Liver (tissue), 3 donors: Measurements from ENCODE around the gene ADCY2.

Experiments used
- ATF3 ChIP-seq: IDR thresholded peaks from 2 replicates; pipeline ENCODE4 v1.6.1; 2016; ENCODE audit warnings: antibody characterized with exemption
- CTCF ChIP-seq: fragments of 150-350 bp; IDR thresholded peaks from 2 replicates; pipeline ENCODE4 v1.5.1; 2017; ENCODE audit warnings: improper control_type of control experiment, low read depth, low read length; ENCODE audit not compliant: missing input control
- FOXA2 ChIP-seq: IDR thresholded peaks from 2 replicates; pipeline ENCODE4 v1.6.1; 2016; ENCODE audit warnings: antibody characterized with exemption
- GABPA ChIP-seq, 2 donors: IDR thresholded peaks in 1 of 2; conservative IDR thresholded peaks in 1 of 2; 2 replicates each; pipeline ENCODE4 v1.6.1; 2016; ENCODE audit warnings: antibody characterized with exemption in 2 of 2, mild to moderate bottlenecking in 1 of 2, moderate library complexity in 1 of 2
- JUND ChIP-seq, 2 donors: IDR thresholded peaks; 2 replicates each; pipeline ENCODE4 v1.6.1; 2016; ENCODE audit warnings: antibody characterized with exemption in 2 of 2
- MAX ChIP-seq: IDR thresholded peaks from 2 replicates; pipeline ENCODE4 v1.6.1; 2016; ENCODE audit warnings: antibody characterized with exemption
- RAD21 ChIP-seq, 2 donors: IDR thresholded peaks; 2 replicates each; pipeline ENCODE4 v1.6.1; 2016; ENCODE audit warnings: antibody characterized with exemption in 2 of 2, mild to moderate bottlenecking in 2 of 2
- REST ChIP-seq: IDR thresholded peaks from 2 replicates; pipeline ENCODE4 v1.6.1; 2016; ENCODE audit warnings: antibody characterized with exemption, mild to moderate bottlenecking
- RXRA ChIP-seq, 2 donors: IDR thresholded peaks; 2 replicates each; pipeline ENCODE4 v1.6.1; 2017 to 2018; ENCODE audit warnings: antibody characterized with exemption in 2 of 2, mild to moderate bottlenecking in 1 of 2
- SP1 ChIP-seq: IDR thresholded peaks from 2 replicates; pipeline ENCODE4 v1.6.1; 2018; ENCODE audit warnings: antibody characterized with exemption, mild to moderate bottlenecking
- TAF1 ChIP-seq: conservative IDR thresholded peaks from 2 replicates; pipeline ENCODE4 v1.6.1; 2016; ENCODE audit warnings: antibody characterized with exemption, mild to moderate bottlenecking
- YY1 ChIP-seq: IDR thresholded peaks from 2 replicates; pipeline ENCODE4 v1.6.1; 2016; ENCODE audit warnings: antibody characterized with exemption, mild to moderate bottlenecking
- ZBTB33 ChIP-seq: IDR thresholded peaks from 2 replicates; pipeline ENCODE4 v1.6.1; 2016; ENCODE audit warnings: antibody characterized with exemption
- donor health status: healthy.
- donor health status: healthy.

- TF ChIP-seq CTCF (no peak), SP1 (no peak), RAD21 (IDR thresholded peaks at IDR 0.05) (no peak), MAX (no peak), YY1 (no peak), FOXA2 (no peak), TAF1 (no peak), REST (no peak), ATF3 (no peak), JUND (IDR thresholded peaks at IDR 0.05) (no peak), GABPA (IDR thresholded peaks at IDR 0.05 in 1 of 2, conservative IDR thresholded peaks at IDR 0.05 in 1 of 2) (no peak), RXRA (IDR thresholded peaks at IDR 0.05) (no peak), ZBTB33 (no peak)
Observed at GRCh38 chr5:7364226-7364875, 31.6 kb upstream of the ADCY2 start.
